Peyer's patch (tissue), 4 donors: ENCODE measurements around the gene MGAT5. TPM values are rescaled to one million over a fixed set of nuclear protein-coding genes. Genes with fewer than 3 reads are reported as not detected.

Experiments used
- DNase-seq, 3 donors: peaks; one replicate each; pipeline ENCODE4 v3.0.0-alpha.2; 2017 to 2019
- H3K27ac ChIP-seq, 4 donors: fragments of 200-600 bp; sonication (generic); one replicate each; pipeline ENCODE4 v1.5.1; 2016 to 2019
- H3K27me3 ChIP-seq, 2 donors: fragments of 200-600 bp; sonication (generic); one replicate each; pipeline ENCODE4 v1.5.1; 2019
- H3K36me3 ChIP-seq, 3 donors: fragments of 200-600 bp; sonication (generic); one replicate each; pipeline ENCODE4 v1.5.1; 2016 to 2019
- H3K4me1 ChIP-seq, 4 donors: fragments of 200-600 bp; sonication (generic); one replicate each; pipeline ENCODE4 v1.5.1; 2016 to 2019
- H3K4me3 ChIP-seq, 4 donors: fragments of 200-600 bp; sonication (generic); 1 replicate in 3 of 4; 2 replicates in 1 of 4; pipeline ENCODE4 v1.5.1; 2016 to 2019; ENCODE audit warnings: mild to moderate bottlenecking in 1 of 4
- H3K9me3 ChIP-seq, 4 donors: fragments of 200-600 bp; sonication (generic); one replicate each; pipeline ENCODE4 v1.5.1; 2016 to 2019; ENCODE audit warnings: mild to moderate bottlenecking in 1 of 4
- CTCF ChIP-seq, 6 experiments: fragments of 450-650 bp in 4 of 6; fragments of 200-600 bp in 2 of 6; sonication (generic) in 1 of 6; IDR thresholded peaks; one replicate each; pipeline ENCODE4 v1.5.1; 2017 to 2019; ENCODE audit warnings: antibody characterized with exemption in 6 of 6, mild to moderate bottlenecking in 3 of 6, moderate library complexity in 1 of 6
- POLR2A ChIP-seq, 2 donors: fragments of 450-650 bp; IDR thresholded peaks; one replicate each; pipeline ENCODE4 v1.5.1; 2017; ENCODE audit warnings: antibody characterized with exemption in 2 of 2, mild to moderate bottlenecking in 2 of 2, moderate library complexity in 2 of 2
- total RNA-seq, 4 donors: library from RNA; depleted of rRNA; stranded (reverse); fragments of >200 nt; gene quantifications; one replicate each; pipeline ENCODE4 v1.1.0, GENCODE V29; 2016

MGAT5 gene
- total RNA-seq, 4 donors from 2014 or later = 106 to 182 (median 117) TPM

- DNase-seq = no peak
- Histone ChIP-seq H3K9me3 (no peaks in the 10 kb centered on the region), H3K36me3 (no peaks in the 10 kb centered on the region), H3K27me3 (no peaks in the 10 kb centered on the region), H3K27ac (no peak overlapping the region), H3K4me3 (no peak overlapping the region), H3K4me1 (peaks cover 0 to 44% (median 8%) of the 10 kb centered on the region in 4 donors)
- TF ChIP-seq CTCF (IDR thresholded peaks at IDR 0.05) (no peak), POLR2A (IDR thresholded peaks at IDR 0.05) (no peak)
Measured at GRCh38 chr2:134412639-134412999, 158.7 kb downstream of the MGAT5 start.

GRCh38 chr2:134413430-134413829 is 159.6 kb downstream of the MGAT5 start:
- TF ChIP-seq POLR2A (IDR thresholded peaks at IDR 0.05) (no peak), CTCF (IDR thresholded peaks at IDR 0.05) (no peak)
- DNase-seq = no peak
- no peak overlapping the region for H3K4me3 ChIP-seq
- H3K9me3 ChIP-seq = no peaks in the 10 kb centered on the region
- H3K27me3 ChIP-seq = no peaks in the 10 kb centered on the region
- H3K27ac ChIP-seq = no peak overlapping the region
- H3K36me3 ChIP-seq = no peaks in the 10 kb centered on the region
- peaks cover 0 to 44% (median 8%) of the 10 kb centered on the region in 4 donors for H3K4me1 ChIP-seq

GRCh38 chr2:134413912-134414311 is 160.0 kb downstream of the MGAT5 start:
- H3K9me3 ChIP-seq = no peaks in the 10 kb centered on the region
- H3K27ac ChIP-seq = no peak overlapping the region
- H3K4me3 ChIP-seq = no peak overlapping the region
- DNase-seq = no peak
- no peaks in the 10 kb centered on the region for H3K27me3 ChIP-seq
- H3K4me1 ChIP-seq = peaks cover 0 to 39% (median 8%) of the 10 kb centered on the region in 4 donors
- TF ChIP-seq POLR2A (IDR thresholded peaks at IDR 0.05) (no peak), CTCF (IDR thresholded peaks at IDR 0.05) (no peak)
- H3K36me3 ChIP-seq = no peaks in the 10 kb centered on the region

GRCh38 chr2:134416018-134416417 is 162.1 kb downstream of the MGAT5 start:
- TF ChIP-seq CTCF (IDR thresholded peaks at IDR 0.05) = no peak
- no peak for TF ChIP-seq POLR2A (IDR thresholded peaks at IDR 0.05)
- Histone ChIP-seq H3K36me3 (peaks cover 0 to 5% (median 0%) of the 10 kb centered on the region in 3 donors), H3K9me3 (no peaks in the 10 kb centered on the region), H3K4me3 (no peak overlapping the region), H3K27ac (no peak overlapping the region), H3K4me1 (peaks cover 0 to 19% (median 7%) of the 10 kb centered on the region in 4 donors), H3K27me3 (no peaks in the 10 kb centered on the region)
- DNase-seq = no peak

- no peaks in the 10 kb centered on the region for H3K27me3 ChIP-seq
- no peak overlapping the region for H3K27ac ChIP-seq
- peaks cover 0 to 5% (median 0%) of the 10 kb centered on the region in 3 donors for H3K36me3 ChIP-seq
- no peak overlapping the region for H3K4me3 ChIP-seq
- TF ChIP-seq CTCF (IDR thresholded peaks at IDR 0.05) (no peak), POLR2A (IDR thresholded peaks at IDR 0.05) (no peak)
- peaks cover 0 to 12% (median 3%) of the 10 kb centered on the region in 4 donors for H3K4me1 ChIP-seq
- no peaks in the 10 kb centered on the region for H3K9me3 ChIP-seq
- DNase-seq = no peak
Measured at GRCh38 chr2:134416637-134417036, 162.8 kb downstream of the MGAT5 start.
